ENCODE measurements around the gene CKAP2.
"Not testable (repeated sequence)": the region's sequence is repeated elsewhere in the genome, so short reads cannot be mapped to it uniquely, and the experiment has no call there.

Gene CKAP2, protein sequence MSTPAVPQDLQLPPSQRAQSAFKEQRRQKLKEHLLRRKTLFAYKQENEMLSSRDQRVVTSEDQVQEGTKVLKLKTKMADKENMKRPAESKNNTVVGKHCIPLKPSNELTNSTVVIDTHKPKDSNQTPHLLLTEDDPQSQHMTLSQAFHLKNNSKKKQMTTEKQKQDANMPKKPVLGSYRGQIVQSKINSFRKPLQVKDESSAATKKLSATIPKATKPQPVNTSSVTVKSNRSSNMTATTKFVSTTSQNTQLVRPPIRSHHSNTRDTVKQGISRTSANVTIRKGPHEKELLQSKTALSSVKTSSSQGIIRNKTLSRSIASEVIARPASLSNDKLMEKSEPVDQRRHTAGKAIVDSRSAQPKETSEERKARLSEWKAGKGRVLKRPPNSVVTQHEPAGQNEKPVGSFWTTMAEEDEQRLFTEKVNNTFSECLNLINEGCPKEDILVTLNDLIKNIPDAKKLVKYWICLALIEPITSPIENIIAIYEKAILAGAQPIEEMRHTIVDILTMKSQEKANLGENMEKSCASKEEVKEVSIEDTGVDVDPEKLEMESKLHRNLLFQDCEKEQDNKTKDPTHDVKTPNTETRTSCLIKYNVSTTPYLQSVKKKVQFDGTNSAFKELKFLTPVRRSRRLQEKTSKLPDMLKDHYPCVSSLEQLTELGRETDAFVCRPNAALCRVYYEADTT

DNA sequence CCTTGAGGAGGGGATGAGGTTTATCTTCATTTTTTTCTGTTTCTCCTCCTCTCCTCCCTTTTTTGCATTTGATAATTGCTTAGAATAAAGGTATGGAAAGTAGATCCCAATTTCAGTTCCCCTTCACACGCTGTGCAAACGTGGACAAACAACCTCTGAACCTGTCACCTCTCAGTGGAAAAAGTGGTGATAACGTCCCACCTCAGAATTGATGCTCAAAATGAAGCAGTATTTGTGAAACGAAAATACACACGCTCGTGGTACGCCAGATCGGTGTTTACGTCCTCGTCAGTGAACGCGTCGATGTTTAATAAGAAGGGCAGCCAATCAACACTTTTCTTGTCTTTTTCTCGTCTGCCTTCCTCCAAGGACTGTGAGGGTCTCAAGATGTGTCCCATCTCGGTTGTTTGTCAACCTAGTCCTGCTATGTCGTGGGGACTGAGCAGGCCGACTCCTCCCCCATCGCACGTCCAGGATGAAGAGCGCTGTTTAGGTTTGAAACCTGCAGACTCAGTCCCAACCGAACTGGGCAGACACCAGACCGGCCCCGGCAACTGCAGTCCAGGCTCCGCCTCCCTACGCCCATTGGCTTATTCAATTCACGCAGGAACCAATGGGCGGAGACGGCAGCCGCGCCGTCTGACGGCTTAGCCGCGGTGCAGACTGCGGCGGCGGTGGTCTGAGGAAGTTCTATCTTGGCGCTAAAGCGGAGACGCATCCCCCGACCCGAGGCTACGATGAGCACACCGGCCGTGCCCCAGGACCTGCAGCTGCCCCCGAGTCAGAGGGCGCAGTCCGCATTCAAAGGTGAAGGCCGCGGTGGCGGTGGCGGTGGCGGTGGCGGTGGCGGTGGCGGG is at the start of gene CKAP2:
Gene CKAP2 (plus strand): TSS at position 659 of the 857 bp plus-strand sequence. CDS start 79 bp downstream, at position 738.
- DNase-seq, result peak; percentile 93

DNA sequence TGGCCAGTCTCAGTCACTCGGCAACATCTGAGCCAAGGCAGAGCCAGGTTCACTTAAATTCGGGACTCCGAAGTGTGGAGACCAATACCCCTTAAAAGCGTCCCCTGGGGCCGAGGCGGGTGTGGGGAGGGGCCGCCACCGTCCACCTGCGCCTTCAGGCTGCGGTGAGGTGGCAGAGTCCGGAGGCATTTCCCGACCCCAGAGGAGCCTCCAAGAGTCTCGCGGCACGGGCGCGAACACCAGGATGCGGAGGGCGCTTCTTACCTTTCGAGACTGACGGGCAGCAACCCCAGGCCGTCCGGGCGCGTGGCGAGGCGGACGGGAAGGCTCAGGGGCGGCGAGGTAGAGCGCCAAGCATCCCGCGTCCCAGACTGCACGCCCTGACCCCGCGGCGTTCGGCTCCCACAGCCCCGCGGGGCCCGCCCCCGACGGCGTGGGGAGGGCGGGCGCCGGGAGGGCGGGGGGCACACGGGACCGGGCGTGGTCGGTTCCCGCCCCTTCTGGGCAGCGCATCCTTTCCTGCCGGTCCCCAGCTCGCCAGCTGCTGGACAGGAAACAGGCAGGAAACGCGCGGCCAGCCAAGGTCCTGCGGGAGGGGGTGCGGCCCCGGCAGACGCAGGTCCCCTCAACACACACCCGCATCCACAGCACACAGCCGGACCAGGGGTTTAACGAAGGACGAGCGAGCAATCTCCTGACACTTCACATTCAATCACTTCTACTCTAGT is 49.3 kb upstream of the CKAP2 start, which contains the start of gene THSD1:
Gene THSD1 (minus strand): TSS at position 406 of the 728 bp plus-strand sequence. CDS start 3,572 bp downstream, outside the sequence.
- no peak for DNase-seq

DNA sequence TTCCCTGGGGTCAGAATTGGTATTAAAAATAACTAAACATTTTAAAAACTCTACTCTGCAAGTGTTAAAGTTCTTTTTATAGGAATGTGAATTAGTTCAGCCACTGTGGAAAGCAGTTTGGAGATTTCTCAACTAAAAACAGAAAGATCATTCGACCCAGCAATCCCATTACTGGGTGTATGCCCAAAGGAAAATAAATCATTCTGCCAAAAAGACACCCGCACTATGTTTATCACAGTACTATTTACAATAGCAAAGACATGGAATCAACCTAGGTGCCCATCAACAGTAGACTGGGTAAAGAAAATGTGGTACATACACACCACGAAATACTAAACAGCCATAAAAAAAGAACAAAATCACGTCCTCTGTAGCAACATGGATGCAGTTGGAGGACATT is 48.6 kb upstream of the CKAP2 start:
- no peak for DNase-seq

DNA sequence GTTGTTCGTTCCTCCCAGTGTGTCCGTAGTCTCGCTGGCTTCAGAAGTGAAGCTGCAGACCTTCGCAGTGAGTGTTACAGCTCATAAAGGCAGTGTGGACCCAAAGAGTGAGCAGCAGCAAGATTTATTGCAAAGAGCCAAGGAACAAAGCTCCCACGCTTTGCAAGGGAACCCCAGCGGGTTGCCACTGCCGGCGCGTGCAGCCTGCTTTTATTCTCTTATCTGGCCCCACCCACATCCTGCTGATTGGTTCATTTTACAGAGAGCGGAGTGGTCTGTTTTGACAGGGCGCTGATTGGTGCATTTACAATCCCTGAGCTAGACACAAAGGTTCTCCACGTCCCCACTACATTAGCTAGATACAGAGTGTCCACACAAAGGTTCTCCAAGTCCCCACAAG is 47.8 kb upstream of the CKAP2 start:
- not testable (repeated sequence) for DNase-seq

DNA sequence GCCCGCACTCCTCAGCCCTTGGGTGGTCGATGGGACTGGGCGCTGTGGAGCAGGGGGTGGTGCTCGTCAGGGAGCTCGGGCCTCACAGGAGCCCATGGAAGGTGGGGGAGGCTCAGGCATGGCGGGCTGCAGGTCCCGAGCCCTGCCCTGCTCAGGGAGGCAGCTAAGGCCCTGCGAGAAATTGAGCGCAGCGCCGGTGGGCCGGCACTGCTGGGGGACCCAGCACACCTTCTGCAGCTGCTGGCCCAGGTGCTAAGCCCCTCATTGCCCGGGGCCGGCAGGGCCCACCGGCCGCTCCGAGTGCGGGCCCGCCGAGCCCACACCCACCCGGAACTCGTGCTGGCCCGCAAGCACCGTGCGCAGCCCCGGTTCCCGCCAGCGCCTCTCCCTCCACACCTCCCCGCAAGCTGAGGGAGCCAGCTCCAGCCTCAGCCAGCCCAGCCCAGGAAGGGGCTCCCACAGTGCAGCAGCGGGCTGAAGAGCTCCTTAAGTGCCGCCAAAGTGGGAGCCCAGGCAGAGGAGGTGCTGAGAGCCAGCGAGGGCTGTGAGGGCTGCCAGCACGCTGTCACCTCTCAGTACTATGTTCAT is 47.1 kb upstream of the CKAP2 start:
- DNase-seq, result not testable (repeated sequence)

DNA sequence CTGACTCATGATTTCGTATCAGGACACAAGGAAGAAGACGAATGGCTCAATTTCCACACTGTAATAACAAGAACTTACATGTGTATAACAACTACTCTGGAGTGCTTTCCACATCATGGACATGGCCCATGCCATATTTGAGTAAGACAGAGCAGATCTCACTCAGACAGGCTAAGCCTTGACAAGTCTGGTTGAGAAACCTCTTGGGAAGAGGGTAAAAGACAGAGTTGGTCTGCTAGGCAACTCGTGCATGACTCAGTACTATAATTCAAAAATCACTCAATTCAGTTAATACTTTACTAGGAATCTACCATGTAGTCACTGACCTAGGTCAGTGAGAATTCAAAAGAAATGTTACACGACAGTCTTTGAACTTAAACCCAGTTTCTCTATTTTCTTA is 43.6 kb upstream of the CKAP2 start:
- no peak for DNase-seq

DNA sequence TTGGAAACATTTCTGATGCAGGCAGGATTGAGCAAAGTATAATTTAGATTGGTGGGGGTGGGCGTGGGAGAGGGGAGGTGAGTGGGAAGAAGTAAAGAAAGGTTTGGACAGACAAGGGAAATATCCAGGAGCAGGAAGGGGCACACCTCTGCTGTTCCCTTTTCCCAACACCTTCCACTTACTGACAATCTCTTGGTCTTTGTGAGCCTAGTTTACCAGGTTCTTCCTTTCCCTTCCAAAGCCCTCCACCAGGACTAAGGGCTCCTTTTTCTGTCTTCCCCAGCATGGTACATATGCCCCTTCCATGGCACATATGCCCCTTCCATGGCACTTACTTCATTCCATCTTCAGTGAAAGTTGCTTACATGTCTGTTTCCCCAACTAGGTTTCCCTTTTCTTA is 43.1 kb upstream of the CKAP2 start:
- DNase-seq, result no peak

DNA sequence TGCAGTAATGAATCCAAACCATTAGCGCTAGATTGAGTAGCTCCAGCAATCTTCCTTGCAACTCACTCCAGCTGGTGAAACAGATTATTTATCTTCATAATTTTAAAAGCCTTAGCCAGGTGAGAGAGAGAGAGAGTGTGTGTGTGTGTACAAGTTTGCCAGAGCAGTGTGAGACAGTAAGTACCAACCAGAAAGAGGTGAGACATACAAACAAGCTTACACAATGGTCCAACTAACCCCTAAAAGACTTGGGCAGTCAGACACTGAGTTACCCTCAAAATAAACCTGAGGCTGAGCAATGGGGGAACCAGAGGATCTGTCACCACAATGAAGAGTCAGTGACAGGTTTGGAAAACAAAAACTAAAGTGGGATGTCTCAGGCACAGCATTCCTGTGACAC is 41.2 kb upstream of the CKAP2 start:
- no peak for DNase-seq

DNA sequence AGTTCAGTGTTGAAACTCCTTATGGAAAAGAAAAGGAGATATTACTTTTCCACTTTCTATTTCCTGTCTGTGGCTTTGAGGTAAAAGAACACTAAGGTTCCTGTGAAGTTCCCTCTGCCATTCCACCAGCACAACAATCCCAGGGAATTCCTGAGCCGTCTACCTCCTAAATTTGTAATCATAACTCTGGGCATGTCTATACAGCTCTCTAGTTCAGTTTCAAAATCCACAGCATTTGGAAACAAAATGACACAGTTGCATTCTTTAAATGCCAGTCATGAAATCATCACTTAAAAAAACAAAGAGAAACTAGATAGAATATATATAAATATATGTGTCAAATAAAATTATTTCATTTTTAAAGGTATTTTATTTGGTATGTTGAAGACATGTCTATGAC is 40.3 kb upstream of the CKAP2 start:
- DNase-seq, result no peak

DNA sequence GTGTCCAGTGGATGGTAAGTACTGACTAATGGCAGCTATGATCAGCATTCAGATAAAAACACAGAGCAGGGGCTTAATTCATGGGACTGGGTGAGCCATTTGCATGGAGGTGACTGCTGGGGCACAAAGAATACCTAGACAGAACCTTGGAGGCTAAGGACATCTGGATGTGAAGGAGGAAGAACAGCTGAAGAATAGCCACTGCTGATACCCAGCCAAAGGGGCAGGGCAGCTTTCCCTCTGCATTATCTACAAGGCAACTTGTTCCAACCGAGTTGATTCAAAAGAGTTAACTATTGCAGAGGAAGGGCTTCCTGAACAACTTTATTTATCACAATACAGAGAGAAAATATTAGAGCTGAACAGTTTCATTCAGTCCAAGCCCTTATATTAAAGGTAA is 36.2 kb upstream of the CKAP2 start:
- DNase-seq, result no peak

DNA sequence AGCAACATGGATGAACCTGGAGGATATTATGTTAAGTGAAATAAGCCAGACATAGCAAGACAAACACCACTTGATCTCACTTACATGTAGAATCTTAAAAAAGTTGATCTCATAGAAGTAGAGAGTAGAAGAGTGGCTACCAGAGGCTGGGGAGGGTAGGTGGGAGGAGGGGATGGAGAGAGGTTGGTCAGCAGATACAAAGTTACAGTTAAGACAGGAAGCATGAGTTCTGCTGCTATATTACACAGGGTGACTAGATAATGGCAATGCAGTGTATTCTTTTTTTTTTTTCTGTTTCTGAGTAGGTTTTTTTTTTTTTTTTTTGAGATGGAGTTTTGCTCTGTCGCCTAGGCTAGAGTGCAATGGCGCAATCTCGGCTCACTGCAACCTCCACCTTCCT is 34.1 kb upstream of the CKAP2 start:
- DNase-seq, result no peak

DNA sequence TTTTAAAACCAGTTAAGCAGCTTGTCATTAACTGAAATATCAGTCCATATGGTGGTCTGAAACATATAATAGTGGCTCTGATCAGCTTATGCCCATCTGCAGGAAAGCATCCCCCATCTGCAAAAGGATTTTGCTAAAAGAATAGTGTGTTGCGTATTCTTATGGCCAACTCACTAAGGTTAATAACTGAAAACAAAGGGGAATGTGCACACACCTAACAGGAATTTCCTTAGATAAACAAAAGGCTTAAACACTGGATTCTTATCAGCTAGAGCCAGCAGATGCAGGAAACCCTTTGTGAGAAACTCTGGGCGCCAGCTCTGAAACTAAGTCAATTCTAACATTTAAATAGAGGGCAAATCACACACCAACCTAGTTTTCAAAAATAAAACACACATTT is 27.0 kb upstream of the CKAP2 start:
- no peak for DNase-seq

DNA sequence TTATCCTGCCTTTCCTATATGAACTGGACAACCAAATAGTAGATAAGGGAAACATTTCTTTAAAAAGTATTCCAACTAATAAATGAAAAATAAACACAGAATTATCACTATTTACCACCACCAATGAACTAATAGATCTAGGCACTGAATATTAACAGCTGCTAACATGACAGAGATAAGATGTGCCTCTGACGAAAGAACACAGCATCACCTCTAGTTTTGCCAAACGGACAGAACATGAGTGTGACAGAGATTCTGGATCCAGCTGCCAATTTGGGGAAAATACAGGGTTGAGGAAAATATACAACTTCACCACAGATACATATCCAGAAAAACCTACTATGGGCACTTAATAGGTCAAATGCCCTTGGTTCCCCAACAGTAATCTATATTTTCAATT is 22.8 kb upstream of the CKAP2 start:
- DNase-seq, result no peak

DNA sequence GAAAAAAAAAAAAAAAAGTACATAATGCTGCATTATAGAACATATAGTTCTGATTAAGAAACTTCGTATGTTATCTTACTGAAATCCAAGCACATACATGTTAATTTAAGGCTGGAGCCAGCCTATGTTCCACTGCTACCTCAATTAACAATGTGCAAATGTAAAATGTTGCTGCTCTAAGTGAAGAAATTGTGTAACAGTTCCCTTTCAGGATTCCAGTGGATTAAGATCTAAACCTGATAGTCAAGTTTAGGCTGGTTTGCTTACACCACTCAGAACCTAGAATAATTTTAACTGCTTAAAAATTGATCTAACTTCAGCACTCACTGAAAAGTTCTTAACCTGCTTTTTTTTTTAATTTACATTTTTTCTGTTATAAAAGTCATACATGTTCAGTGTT is 9.0 kb upstream of the CKAP2 start:
- no peak for DNase-seq

DNA sequence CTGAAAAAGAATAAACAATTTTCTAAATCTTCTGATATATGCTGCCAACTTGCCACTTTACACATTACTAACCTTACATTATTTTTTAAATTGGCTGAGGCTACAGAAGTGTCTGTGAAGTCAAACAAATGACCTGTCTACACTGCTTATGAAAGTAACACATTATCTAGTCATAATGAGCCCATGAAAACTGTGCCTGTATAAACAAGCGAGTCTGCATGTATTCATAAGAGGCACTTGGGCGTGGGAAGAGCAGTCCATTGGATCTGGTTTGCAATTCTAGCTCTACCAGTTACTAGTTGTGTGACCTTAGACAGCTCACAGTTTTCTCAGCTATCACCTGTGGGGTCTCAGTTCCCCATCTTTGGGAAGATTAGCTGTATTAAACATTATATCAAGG is 7.9 kb upstream of the CKAP2 start:
- no peak for DNase-seq

DNA sequence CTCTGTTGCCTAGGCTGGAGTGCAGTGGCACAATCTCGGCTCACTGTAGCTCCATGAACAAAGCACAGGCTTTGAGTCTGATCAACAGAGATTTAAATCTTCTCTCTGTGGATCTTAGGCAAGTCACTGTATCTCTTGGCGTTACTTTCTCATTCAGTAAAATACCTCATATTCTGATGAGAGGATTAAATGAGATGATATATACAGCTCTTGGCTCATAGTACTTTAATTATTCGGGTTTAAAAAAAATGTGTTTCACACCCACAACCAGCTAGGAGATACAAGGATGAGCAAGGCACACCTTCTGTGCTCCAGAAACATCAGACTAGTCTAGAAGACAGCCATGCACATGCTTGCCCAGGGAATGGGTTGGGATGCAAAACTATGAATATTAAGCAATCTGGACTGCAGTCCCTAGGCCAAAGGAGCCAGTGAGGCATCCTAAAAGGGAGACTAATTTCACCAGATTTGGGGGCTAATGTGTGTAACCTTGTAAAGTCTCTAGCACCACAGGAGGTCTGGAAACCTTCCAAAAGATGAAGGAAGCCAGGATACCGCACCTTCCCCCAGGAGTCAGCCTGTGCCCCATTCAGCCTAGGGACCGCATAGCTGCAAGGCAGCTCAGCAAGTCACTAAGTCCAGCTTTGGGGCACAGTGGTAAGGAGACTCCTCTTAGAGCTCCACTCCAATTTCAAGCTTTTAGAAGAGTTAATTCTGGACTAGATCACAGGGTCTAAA is 7.3 kb upstream of the CKAP2 start:
- DNase-seq, result no peak

DNA sequence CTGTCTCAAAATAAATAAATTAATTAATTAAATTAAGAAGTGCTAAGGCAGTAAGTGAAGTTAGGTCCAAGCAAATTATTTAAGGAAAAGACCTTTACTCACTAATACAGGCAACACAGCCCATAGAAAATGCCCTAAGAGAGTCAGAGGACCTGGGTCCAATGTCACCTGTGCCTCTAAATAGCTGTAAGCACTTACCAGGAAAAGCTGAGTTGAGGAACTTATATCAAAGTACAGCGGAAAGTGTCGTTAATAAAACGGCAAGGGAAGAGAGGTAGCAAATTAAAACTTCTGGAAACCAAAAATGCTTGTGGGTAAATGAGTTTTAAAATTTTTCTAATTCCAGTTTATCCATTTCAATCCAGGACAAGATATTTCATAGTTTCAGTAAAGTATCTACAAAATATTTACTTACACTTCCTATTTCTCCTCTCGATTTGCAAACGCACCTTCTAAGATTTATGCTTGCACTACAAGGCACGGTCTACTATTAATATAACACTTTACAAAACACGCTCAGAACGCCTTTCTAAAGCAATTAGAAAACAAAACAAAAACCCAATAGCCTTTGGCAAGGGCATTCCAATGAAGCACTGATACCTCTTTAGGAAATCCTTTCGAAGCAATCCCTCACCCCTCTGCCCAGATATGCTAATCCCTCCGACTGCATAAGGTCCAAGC is 5.8 kb upstream of the CKAP2 start:
- no peak for DNase-seq

DNA sequence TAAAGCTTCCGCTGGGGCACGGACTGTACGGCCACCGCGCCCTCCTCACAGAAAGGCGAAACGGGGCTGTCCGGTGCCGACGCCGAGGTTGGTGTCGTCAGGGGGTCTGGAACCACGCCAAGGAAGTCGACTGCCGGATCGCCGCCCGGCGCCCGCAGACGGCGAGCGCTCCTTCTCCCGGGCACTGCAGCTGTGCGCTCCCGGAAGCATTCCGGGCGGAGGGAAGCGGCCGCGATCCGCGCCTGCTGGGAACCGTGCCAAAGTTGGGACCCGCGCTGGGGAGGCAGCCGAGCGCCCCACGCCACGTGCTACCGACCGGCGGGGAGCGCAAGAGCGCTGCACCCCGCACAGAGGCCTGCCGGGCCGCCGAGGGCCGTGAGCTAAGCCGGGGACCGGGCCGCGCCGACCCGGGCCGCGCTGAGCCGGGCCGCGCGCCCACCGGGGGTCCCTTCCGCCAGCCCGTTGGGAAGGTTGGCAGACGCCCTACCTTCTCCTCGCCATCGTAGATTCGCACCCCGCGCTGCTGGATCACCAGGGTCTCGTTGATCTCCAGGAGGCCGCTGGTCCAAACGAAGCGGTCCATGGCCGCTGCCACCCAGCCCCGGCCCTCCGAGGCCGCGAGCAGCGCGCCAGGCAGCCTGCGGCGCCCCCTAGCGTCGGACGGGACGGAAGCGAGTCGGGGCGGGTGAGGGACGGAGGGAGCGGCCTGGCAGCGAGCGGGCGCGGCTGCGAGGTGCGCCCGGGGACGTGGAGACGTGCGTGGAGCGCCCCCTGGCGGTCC is 5.1 kb upstream of the CKAP2 start, which contains the start of gene VPS36:
Gene VPS36 (minus strand): TSS at position 623 of the 781 bp plus-strand sequence. CDS start 40 bp downstream, at position 583.
- DNase-seq, result peak; percentile 93

DNA sequence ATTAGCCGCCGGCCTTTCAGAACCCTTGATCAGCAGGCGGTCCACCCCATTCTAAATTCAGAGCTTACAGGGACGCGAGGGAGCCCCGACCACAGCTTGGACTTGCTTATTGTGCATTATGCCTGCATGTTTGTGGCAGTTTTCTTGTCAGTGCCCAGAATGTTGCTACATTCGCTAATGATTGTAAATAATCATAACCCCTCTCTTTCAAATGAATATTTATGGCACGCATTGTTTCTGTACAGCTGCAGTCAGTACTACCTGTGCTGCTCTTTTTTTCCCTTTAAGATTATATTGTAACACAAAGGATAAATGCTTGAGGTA is 4.5 kb upstream of the CKAP2 start:
- DNase-seq, result no peak

DNA sequence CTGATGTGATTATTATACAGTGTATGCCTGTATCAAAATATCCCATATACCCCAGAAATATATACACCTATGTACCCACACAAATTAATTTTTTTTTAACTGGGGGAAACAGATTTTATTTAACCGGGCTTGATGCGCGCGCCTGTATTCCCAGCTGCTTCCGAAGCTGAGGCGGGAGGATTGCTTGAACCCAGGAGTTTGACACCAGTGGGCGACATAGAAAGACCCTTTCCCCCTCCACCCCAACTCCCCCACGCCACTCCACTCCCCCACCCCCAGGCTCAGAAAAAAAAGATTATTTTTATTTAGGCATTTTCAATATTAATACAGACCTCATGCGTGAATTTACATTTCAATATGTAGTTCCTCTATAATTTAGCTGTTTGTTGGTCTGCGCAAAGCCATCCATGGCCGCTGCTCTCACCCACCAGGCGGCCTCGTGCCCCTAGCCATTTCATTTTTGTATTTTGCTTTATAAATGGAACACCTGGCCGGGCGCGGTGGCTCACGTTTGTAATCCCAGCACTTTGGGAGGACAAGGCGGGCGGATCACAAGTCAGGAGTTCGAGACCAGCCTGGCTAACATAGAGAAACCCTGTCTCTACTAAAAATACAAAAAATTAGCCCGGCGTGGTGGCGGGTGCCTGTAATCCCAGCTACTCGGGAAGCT is 4.0 kb upstream of the CKAP2 start:
- DNase-seq, result no peak

All from stimulated activated naive CD4-positive, alpha-beta T cell treated with Interleukin-2 at 50 U/mL for 16 hours (primary cell).